Measurements from ENCODE around the gene TRHDE.

Gene TRHDE, protein sequence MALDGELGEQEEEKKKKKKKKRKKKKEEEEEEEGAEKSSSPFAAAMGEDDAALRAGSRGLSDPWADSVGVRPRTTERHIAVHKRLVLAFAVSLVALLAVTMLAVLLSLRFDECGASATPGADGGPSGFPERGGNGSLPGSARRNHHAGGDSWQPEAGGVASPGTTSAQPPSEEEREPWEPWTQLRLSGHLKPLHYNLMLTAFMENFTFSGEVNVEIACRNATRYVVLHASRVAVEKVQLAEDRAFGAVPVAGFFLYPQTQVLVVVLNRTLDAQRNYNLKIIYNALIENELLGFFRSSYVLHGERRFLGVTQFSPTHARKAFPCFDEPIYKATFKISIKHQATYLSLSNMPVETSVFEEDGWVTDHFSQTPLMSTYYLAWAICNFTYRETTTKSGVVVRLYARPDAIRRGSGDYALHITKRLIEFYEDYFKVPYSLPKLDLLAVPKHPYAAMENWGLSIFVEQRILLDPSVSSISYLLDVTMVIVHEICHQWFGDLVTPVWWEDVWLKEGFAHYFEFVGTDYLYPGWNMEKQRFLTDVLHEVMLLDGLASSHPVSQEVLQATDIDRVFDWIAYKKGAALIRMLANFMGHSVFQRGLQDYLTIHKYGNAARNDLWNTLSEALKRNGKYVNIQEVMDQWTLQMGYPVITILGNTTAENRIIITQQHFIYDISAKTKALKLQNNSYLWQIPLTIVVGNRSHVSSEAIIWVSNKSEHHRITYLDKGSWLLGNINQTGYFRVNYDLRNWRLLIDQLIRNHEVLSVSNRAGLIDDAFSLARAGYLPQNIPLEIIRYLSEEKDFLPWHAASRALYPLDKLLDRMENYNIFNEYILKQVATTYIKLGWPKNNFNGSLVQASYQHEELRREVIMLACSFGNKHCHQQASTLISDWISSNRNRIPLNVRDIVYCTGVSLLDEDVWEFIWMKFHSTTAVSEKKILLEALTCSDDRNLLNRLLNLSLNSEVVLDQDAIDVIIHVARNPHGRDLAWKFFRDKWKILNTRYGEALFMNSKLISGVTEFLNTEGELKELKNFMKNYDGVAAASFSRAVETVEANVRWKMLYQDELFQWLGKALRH

DNA sequence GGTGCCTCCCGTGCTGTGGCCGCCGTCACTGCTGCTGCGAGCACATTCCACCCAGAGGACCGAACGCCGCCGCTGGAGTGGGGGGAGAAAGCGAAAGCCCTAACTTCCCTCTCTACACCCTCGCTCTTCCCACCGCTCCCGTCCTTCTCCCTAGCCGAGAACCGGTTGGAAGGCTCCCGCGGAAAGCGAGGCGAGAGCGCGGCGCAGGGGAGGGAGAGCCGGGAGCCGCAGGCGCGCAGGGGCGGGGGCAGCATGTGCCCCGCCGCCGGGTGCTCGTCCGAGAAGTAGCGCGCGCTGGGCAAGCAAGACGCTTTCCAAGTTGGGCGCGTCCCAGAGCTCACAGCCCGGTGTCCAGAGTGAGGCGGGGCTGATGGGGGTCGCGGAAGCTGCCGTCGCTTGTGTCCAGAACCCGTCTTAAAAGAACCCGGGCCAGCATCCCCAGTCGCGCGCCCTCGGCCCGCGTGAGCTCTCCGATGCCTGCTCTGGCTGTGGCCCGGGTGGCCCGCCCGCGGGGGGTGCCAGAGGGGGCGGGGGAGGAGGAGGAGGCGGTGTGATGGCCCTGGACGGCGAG is at the start of gene TRHDE:
TRHDE (plus strand) TSS at position 280 of the 571 bp plus-strand sequence; CDS start at position 554, 274 bp downstream.
- DNase-seq = peak; percentile 70

DNA sequence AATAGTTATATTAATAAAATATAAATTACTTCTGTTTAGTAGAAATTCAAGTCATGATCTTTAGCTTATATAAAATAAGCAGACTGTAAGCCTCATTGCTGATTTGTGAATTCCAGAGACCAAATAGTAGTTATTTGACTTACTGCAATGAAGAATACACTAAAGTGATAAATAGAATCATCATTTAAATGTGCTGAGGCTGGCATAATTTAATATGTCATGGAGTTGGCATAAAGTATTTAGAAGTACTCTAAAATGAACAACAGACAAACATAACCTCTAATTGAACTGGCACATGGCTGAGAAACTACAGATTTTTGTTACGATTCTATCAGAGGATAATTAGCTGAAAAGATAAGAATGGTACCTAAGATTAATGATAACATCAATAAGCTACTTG is 45.7 kb upstream of the TRHDE start:
- no peak for DNase-seq

DNA sequence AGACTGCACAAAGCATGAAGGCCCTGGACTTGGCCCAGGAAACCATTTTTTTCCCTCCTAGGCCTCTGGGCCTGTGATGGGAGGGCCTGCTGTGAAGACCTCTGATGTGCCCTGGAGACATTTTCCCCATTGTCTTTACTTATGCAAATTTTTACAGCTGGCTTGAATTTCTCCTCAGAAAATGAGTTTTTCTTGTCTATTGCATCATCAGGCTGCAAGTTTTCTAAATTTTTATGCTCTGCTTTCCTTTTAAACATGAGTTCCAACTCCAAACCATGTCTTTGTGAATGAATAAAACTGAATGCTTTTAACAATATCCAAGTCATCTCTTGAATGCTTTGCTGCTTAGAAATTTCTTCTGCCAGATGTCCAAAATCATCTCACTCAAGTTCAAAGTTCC is 43.7 kb upstream of the TRHDE start:
- no peak for DNase-seq

DNA sequence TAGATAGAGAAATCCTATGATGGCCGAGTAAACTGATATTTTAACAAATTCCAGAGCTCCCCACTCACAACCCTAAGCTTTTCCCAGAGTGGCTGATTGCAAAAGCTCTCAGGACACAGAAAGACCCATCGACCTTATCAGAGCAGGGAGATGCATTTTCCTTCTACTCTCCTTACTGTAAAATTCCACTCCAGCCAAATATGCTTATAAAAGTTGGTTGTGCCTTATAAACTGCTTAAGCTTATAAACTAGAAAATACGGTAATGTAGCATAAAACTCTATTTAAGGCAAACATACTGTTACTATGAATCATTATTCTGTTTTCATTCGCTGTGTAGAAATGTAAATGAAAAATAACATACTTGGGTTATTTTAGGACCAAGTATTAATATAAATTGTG is 41.6 kb upstream of the TRHDE start:
- DNase-seq = no peak

DNA sequence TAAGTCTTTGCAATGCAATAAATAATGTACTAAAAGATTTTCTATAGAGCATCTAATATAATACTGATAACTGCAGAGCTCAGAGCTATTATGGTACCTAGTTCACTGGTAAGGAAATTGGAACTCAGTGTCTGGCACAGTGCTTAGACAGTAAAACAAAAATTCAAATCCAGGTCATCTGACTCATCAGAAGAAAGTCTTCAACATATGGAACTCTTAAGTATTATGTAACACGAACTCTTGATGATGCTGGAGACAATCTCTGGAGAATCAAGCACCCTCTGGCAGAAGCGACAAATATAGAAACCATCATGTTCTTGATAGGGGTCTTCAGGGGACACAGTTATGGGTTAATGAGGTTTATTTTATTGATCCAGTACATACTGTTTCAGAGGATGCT is 37.3 kb upstream of the TRHDE start:
- no peak for DNase-seq

DNA sequence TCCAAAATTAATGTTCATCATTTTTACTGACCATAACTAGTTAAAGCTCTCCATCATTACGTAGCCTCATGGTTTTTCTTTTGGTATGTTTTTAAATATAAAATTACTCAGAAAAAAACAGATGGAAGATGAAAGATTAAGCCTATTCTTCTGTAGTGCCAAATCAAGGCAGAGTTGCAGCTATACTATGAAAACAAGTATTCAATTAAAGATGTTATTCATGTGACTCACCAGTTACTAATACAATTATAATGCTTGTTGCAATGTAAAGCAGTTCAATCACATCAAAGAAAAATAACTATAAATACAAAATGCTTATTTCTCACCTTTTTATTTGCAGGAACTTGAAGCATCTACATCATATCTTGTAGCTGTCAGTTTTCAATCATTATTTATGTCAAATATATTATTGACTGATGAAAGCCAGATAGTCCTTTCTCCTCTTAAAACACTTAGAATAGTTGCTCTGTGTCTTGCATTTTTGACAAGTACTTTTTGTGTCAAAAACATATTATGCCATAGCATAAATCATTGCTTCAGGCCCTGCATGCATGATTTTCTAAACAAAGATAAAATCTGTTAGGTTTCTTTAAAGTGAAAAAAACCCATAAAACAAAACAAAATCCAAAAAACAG is 36.0 kb upstream of the TRHDE start:
- no peak for DNase-seq

DNA sequence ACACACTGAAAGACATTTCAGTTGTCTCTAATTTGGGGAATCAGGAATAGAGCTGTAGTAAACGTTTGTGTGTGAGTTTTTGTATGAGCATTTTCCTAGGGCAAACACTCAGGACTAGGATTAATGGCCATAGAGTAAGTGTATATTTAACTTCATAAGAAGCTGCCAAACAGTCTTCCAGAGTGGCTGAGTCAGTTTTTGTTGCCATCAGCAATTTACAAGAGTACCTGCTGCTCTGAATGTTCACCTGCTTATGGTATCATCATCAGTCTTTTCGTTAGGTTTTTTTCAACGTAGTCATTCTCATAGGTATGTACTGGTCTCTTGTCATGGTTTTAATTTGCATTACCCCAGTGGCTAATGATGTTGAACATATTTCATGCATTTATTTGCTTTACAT is 30.6 kb upstream of the TRHDE start:
- no peak for DNase-seq

DNA sequence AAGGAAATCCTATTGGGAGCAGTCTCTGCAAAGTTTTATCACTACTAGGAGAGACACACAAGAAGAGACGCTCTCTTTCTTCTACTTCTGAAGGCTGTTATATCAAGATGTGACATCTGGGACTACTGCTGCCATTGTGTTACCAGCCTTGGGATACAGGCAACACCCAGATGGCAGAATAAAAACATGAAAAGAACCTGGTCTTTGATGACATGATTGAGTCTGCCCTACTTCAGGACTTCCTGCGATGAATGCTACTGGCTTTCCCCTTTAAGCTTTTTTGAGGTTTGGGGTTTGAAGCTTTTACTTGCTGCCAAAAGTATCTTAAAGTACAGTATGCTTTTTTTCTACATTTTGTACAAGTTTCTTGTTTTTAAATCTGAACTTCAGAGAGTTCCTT is 29.2 kb upstream of the TRHDE start:
- no peak for DNase-seq

DNA sequence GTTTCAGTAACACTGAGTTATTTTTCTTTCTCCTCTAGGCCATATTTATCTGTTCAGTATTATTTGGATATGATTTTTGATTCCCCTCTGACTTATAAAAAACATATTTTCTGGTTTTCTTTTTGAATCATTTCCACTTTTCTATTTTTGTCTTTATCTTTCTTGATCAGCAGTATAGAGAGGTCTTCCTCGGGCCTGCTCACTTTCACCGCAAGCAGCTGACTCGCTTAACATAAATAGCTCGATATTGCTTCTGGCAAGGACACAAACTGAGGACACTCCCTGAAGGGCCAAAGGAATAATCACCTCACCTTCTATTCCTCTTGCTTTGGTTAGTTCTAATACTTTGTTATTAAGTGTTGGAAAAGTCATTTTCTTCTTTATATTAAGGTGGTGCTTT is 25.8 kb upstream of the TRHDE start:
- no peak for DNase-seq

DNA sequence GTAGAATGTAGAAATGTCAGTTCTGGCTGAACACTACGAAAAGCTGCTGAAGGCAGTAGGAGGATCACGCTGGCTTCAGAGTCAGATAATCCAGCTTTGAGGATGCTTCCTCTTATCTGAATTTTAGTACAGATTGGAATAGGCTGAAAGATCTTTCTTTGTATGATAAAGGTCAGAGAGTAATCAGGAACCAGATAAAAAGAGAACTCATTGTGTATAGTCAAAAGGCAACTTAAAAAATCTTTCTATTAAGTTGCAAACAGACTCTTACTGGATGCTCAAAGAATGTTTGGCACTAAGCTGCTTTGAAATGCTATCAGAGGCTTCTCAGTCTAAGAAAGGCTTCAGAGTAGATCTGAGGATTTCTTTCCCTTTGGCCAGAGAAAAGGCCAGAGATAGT is 21.8 kb upstream of the TRHDE start:
- DNase-seq = no peak

DNA sequence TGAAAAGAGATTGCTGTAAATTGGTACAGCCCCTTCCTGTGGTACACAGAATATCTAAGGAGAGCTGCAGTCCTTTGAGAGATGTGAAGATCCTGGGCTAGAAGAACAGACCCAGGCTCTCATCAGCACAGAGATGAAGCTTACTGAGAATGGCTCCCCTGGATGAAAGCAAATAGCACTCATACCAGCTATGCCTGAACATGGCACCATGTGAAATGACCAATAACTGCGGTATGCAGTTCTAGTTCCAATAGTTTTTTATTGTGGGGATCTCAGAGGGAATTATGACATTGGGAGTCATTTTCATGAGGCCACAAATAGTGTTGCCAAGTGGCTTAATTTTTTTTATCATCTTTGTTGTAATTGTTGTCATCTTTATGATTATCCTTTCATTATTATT is 15.4 kb upstream of the TRHDE start:
- no peak for DNase-seq

DNA sequence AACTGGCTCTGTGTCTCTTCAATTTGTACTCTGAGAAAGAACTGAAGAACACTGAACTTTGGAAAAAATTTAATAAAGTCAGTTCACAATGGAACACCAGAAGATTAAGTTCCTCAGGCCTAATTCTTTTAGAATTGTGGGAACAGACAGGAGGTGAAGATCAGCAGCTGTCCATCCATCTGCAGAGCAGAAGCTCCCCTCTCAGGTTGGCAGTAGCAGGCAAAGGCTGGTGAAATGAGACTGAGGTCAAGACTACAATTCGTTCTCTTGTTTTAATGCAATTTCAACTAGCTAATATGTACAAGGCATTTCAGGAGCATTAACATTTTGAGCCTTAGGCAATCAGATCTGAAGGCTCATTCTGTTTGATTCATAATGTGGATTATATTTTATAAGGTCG is 10.3 kb upstream of the TRHDE start:
- no peak for DNase-seq

DNA sequence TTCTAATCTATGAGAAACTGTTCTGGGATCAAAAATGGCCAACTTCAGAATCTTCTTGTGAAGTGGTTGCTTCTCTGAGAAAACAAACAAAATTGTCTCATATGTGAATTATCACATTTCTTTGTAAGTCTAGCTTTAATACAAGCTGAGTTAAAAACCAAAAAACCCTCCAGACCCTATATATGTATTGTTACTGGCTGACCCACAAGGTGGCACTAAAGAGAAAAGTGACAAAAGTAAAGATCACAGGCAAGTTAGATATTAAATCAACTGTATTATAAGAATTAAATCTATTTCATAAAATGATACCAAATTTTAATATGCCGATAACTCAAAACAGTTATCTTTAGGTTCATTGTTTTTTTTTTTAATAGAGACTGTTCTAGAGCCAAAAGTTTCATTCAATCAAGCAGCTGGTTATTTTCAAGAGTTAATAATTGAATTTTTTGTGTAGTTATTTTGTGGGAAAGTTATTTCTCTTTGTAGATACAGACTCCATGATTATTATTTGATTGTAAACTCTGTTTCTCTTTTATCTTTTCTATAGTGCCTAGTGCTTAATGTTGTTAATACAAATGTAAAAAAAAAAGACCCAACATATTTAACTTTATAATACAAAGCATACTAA is 7.5 kb upstream of the TRHDE start:
- DNase-seq = no peak

DNA sequence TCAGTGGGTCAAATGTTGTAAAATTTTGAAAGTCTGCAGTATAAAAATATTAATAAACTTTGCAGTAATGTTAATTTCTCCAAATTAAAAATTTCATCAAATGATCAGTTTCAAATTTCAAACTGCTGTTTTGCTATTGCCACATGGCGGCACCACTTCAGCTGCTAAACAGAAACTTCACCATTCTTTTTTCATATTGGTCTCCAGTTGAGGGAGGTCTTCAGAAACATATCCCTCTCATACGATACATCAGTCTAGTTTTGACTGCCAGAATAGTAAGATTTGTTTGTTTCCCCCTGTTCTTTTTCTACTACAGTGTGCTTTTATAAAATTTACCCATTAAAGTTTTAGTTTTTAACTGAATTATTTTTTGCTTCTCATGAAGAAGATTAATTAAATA is 4.2 kb upstream of the TRHDE start:
- no peak for DNase-seq

DNA sequence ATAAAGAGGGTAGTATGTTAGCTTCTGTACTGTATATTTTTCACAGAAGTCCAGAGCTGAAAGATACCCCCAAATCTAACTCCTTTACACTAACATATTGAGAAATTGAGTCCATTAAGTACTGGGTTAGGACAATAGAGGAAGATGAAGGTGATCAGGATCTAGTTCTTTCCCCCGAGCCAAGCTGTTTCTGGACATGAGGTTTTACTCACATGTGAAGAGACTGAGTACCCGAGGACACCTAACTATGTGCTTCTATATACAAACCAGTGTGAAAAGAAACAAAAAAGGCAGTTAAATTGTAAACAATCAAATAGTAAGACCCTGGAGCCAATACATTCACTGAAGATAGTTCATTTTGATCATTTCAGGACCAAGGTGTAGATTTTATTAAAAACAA is 3.8 kb upstream of the TRHDE start:
- no peak for DNase-seq

DNA sequence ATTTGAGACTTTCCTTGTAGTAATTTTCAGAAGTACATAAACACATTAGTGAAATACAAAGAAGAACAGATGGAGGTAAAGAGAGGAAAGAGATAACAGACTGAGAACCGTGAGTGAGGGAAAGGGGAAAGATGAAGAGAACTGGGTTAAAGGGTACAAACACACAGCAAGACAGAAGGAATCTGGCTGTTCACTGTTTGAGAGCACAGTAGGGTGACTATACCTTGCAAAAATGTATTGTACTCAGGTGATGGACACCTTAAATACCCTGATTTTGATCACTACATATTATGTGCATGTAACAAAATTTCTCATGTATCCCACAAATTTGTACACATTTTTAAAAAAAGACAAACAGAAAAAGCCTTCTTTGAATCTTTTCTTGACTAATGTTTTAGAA is 2.7 kb upstream of the TRHDE start:
- DNase-seq = no peak

DNA sequence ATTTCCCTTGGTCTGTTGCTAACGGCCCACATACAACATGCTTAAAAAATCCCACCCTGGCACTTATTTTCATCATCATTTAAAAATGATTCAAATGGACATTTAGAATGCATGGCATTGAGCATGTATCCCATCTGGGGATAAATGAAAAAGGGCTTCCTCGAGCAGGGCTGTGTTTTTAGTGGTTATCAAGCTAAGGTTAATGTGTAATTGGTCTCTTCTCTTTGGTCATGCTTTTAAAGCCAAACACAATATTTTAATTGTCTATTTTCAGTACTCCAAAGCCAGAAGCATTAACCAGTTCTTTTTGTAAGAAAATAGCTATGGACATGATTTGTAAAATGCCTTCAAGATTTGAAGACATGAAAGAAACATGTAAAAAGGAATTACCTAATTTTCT is 1.9 kb upstream of the TRHDE start:
- DNase-seq = no peak

DNA sequence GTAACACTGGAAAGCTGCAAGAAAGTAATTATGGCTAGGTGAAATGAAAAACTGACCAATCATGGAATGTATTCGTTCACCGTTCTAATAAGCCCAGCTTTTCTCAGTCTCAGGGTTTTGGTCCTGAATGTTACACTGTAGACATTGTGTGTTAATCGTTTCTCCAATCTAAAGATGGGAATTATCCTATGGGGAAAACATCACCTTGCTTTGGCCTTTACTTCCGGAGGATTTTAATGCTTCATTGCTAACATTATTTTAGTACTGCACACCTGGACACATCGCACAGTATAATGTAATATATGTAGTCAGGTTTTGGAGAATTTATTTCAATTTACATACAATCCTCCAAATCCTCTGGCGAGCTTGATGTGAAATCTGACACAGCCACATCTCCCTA is 1.2 kb upstream of the TRHDE start:
- no peak for DNase-seq

DNA sequence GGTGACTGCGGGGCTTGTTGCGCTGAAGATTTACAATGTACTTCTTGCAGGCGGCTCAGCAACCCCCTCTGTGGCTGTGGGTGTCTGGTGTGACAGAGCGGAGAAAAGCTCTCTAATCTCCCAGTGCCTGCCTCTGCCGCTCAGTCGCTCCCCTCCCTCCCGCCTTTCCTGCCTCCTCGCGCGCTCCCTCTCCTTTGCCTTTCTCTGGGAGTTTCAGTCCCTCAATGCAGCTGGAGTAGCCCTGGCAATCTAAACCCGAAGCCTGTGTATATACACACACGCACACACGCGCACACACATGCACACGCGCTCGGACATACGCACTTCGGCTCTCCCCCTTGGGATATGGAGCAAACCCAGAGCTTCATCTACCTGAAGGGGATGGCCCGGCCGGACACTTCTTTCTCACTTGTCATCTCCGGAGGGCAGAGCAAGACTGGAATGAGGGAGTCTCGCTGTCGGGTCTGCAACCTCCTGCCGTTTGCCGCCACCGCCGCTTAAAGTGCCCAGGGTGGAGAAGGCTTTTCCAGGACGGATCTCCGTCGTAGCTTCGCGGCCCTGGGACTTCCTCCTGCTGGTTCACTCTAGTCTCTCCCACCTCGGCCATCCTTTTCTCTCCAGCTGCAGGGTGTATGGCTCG is 599 bp upstream of the TRHDE start:
- peak; percentile 59 for DNase-seq

DNA sequence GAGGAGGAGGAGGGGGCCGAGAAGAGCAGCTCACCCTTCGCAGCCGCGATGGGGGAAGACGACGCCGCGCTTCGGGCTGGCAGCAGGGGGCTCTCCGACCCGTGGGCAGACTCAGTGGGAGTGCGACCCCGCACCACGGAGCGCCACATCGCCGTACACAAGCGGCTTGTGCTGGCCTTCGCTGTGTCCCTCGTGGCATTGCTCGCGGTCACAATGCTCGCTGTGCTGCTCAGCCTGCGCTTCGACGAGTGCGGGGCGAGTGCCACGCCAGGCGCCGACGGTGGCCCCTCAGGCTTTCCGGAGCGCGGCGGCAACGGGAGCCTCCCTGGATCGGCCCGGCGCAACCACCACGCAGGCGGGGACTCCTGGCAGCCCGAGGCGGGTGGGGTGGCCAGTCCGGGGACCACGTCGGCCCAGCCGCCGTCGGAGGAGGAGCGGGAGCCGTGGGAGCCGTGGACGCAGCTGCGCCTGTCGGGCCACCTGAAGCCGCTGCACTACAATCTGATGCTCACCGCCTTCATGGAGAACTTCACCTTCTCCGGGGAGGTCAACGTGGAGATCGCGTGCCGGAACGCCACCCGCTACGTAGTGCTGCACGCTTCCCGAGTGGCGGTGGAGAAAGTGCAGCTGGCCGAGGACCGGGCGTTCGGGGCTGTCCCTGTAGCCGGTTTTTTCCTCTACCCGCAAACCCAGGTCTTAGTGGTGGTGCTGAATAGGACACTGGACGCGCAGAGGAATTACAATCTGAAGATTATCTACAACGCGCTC is 745 bp downstream of the TRHDE start:
- peak; percentile 41 for DNase-seq

DNA sequence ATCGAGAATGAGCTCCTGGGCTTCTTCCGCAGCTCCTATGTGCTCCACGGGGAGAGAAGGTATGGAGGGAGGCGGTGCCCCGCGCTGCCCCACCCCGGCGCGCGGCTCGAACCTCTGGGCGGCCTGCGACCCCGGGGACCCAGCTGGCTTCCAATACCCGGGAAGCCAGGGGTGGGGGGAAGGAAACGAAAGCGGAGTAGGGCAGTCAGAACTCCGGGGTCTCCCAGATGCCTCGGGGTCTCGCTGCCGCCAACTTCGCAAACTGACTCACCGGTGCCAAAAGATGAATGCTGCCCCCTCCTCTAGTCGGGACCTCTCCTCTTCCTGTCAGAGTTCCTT is 1.3 kb downstream of the TRHDE start:
- peak; percentile 24 for DNase-seq

Measured in right hindlimb (tissue), 1 donor.